IPS-18a (cell line): ENCODE data around the gene CCDC186.

Source experiments
- H3K27ac ChIP-seq: one replicate; pipeline ENCODE4 v1.5.1; 2013; ENCODE audit warnings: low read length
- H3K27me3 ChIP-seq: one replicate; pipeline ENCODE4 v1.6.1; 2013; ENCODE audit warnings: mild to moderate bottlenecking, low read length; ENCODE audit not compliant: control insufficient read depth, insufficient read depth
- H3K36me3 ChIP-seq: one replicate; pipeline ENCODE4 v1.6.1; 2013; ENCODE audit warnings: low read depth, low read length; ENCODE audit not compliant: control insufficient read depth
- H3K4me1 ChIP-seq: one replicate; pipeline ENCODE4 v1.6.1; 2013; ENCODE audit warnings: low read depth, low read length; ENCODE audit not compliant: control insufficient read depth
- H3K4me3 ChIP-seq: one replicate; pipeline ENCODE4 v1.5.1; 2013; ENCODE audit warnings: low read length
- H3K9ac ChIP-seq: one replicate; pipeline ENCODE4 v1.6.1; 2013; ENCODE audit warnings: mild to moderate bottlenecking, low read length, moderate library complexity
- H3K9me3 ChIP-seq: one replicate; pipeline ENCODE4 v1.6.1; 2013; ENCODE audit warnings: low read depth, low read length; ENCODE audit not compliant: control insufficient read depth

Gene CCDC186

GRCh38 chr10:114081911-114082583 lies 92.0 kb downstream of the CCDC186 start:
- no peaks in the 10 kb centered on the region for H3K9me3 ChIP-seq
- no peak overlapping the region for H3K27ac ChIP-seq
- H3K4me3 ChIP-seq = no peak overlapping the region
- no peaks in the 10 kb centered on the region for H3K36me3 ChIP-seq
- no peaks in the 10 kb centered on the region for H3K27me3 ChIP-seq
- H3K9ac ChIP-seq = no peak overlapping the region
- H3K4me1 ChIP-seq = no peaks in the 10 kb centered on the region

GRCh38 chr10:114079421-114079820 lies 94.6 kb downstream of the CCDC186 start:
- Histone ChIP-seq H3K9me3 (no peaks in the 10 kb centered on the region), H3K27ac (no peak overlapping the region)

GRCh38 chr10:114078346-114078745 lies 95.7 kb downstream of the CCDC186 start:
- no peak overlapping the region for H3K27ac ChIP-seq
- H3K27me3 ChIP-seq = no peaks in the 10 kb centered on the region
- no peaks in the 10 kb centered on the region for H3K9me3 ChIP-seq
- no peak overlapping the region for H3K9ac ChIP-seq
- no peaks in the 10 kb centered on the region for H3K36me3 ChIP-seq
- no peaks in the 10 kb centered on the region for H3K4me1 ChIP-seq
- no peak overlapping the region for H3K4me3 ChIP-seq

More at GRCh38 chr10:114079421-114079820, 94.6 kb downstream of the CCDC186 start:
- Histone ChIP-seq H3K27me3 (no peaks in the 10 kb centered on the region), H3K4me3 (no peak overlapping the region), H3K36me3 (no peaks in the 10 kb centered on the region), H3K9ac (no peak overlapping the region), H3K4me1 (no peaks in the 10 kb centered on the region)

GRCh38 chr10:114077815-114078219 lies 96.2 kb downstream of the CCDC186 start:
- H3K27ac ChIP-seq = no peak overlapping the region
- no peak overlapping the region for H3K4me3 ChIP-seq

GRCh38 chr10:114077347-114077746 lies 96.7 kb downstream of the CCDC186 start:
- Histone ChIP-seq H3K4me3 (no peak overlapping the region), H3K4me1 (no peaks in the 10 kb centered on the region), H3K9me3 (no peaks in the 10 kb centered on the region), H3K36me3 (no peaks in the 10 kb centered on the region), H3K27ac (no peak overlapping the region), H3K27me3 (no peaks in the 10 kb centered on the region), H3K9ac (no peak overlapping the region)

More at GRCh38 chr10:114077815-114078219, 96.2 kb downstream of the CCDC186 start:
- H3K36me3 ChIP-seq = no peaks in the 10 kb centered on the region
- no peaks in the 10 kb centered on the region for H3K4me1 ChIP-seq
- no peaks in the 10 kb centered on the region for H3K9me3 ChIP-seq
- no peak overlapping the region for H3K9ac ChIP-seq
- no peaks in the 10 kb centered on the region for H3K27me3 ChIP-seq

- Histone ChIP-seq H3K9ac (no peak overlapping the region), H3K36me3 (no peaks in the 10 kb centered on the region), H3K9me3 (no peaks in the 10 kb centered on the region), H3K4me3 (no peak overlapping the region), H3K27ac (no peak overlapping the region), H3K4me1 (no peaks in the 10 kb centered on the region), H3K27me3 (no peaks in the 10 kb centered on the region)
These were observed 98.9 kb downstream of the CCDC186 start for GRCh38 chr10:114075093-114075492.

GRCh38 chr10:114073395-114074186 lies 100.4 kb downstream of the CCDC186 start:
- H3K4me1 ChIP-seq = no peaks in the 10 kb centered on the region
- no peaks in the 10 kb centered on the region for H3K9me3 ChIP-seq
- H3K27me3 ChIP-seq = no peaks in the 10 kb centered on the region
- no peaks in the 10 kb centered on the region for H3K36me3 ChIP-seq
- no peak overlapping the region for H3K27ac ChIP-seq
- H3K9ac ChIP-seq = no peak overlapping the region
- H3K4me3 ChIP-seq = no peak overlapping the region

- H3K4me3 ChIP-seq = no peak overlapping the region
- no peaks in the 10 kb centered on the region for H3K27me3 ChIP-seq
- H3K4me1 ChIP-seq = no peaks in the 10 kb centered on the region
- H3K27ac ChIP-seq = no peak overlapping the region
- no peak overlapping the region for H3K9ac ChIP-seq
- no peaks in the 10 kb centered on the region for H3K9me3 ChIP-seq
- no peaks in the 10 kb centered on the region for H3K36me3 ChIP-seq
These were observed 102.8 kb downstream of the CCDC186 start for GRCh38 chr10:114071178-114071577.
